Measurements from ENCODE around the gene RAB41.
"Not testable (repeated sequence)": the region's sequence is repeated elsewhere in the genome, so short reads cannot be mapped to it uniquely, and the experiment has no call there.

RAB41 gene

DNA sequence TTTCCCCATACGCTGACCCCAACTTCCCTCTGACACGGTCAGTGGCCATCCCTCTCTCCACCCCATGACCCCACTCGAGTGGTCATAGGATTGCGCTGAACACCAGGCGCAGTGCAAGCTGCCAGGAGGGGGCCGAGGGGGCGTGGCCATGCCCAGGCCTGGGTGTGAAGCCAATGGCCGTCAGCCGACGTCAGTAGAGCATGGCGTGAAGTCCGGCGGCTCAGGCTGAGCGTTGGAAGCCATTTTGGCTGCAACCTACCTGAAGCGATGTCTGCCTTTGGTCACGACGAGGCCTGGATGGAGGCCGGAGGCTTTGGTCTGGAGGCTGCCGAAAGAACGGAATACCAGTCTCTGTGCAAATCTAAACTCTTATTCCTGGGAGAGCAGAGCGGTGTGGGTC lies at the start of gene RAB41:
Gene RAB41 (plus strand): TSS at position 222 of the 400 bp plus-strand sequence. CDS start 46 bp downstream, at position 268.
- no peak for DNase-seq (ENCODE audit: low read depth)
- no peak within 1 kb of the TSS for H3K4me3 ChIP-seq (ENCODE audit: low read depth, low read length)

DNA sequence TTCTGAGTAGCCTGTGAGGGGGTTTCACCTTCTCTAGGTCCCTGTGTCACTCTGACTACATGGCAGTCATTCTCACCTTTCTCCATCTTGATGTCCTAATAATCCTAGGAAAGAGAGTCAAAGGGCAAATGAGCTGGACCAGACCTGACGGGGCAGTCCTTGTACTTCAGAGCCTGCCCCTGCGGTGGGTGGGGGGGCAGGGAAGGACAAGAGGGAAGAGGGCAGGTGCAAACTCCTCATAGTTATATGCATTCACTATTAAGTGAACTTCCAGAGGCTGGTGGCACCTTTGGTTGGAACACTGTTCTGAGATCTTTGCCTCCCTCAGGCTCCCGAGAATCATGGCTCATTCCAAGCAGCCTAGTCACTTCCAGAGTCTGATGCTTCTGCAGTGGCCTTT lies 47.6 kb upstream of the RAB41 start, which contains the start of gene AWAT1:
Gene AWAT1 (plus strand): TSS at position 301 of the 400 bp plus-strand sequence. CDS start 41 bp downstream, at position 342.
- no peak within 1 kb of the TSS for H3K4me3 ChIP-seq (ENCODE audit: low read depth, low read length)
- no peak for DNase-seq (ENCODE audit: low read depth)

DNA sequence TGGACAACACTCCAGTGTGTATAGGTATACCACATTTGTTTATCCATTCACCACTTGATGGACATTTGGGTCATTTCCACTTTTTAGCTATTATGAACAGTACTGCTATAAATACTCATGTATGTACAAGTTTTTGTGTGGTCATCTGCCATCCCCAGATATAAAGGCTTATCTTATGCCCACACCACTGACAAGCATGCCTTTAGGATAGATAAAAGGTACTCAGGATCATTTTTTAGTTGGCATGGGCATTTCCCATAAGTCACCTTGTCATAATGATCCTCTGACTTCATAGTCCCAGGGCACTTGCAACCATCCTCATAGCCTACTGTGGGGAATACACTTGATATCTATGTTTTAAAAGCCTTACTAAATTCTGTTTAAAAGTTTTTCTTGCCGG lies 41.2 kb upstream of the RAB41 start:
- H3K4me3 ChIP-seq (ENCODE audit: low read depth, low read length), result no peak overlapping the region
- DNase-seq (ENCODE audit: low read depth), result no peak

DNA sequence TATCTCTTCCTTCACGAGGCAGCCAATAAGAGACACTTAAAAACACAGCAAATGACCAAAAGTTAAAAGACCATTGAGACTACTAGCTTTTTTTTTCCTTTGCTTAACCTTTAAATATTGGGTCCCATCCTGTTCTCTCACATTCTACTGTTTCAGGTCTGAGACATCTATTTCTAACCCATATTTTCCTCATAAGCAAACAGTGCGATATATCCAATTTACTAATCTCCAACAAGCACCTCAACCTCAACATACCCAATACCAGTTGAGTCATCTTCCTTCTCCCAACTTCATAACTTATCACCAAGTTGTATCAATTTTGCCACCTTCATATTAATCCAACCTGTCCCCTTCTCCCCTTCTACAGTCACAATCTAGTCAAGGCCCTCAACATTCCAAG lies 40.5 kb upstream of the RAB41 start:
- DNase-seq (ENCODE audit: low read depth), result no peak

DNA sequence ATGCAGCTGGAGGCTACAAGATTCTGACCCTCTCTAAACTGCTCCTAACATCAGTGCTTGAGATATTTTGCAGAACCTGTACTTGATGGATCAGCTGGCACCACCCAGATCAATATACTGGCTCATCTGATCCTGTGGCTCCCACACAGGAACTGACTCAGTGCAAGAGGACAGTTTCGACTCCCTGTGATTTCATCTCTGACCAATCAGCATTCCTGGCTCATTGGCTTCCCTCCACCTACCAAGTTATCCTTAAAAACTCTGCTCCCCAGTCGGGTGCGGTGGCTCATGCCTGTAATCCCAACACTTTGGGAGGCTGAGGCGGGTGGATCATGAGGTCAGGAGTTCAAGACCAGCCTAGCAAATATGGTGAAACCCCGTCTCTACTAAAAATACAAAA lies 38.4 kb upstream of the RAB41 start:
- DNase-seq (ENCODE audit: low read depth), result not testable (repeated sequence)

More for the DNA sequence above, 40.5 kb upstream of the RAB41 start:
- H3K4me3 ChIP-seq (ENCODE audit: low read depth, low read length), result no peak overlapping the region

DNA sequence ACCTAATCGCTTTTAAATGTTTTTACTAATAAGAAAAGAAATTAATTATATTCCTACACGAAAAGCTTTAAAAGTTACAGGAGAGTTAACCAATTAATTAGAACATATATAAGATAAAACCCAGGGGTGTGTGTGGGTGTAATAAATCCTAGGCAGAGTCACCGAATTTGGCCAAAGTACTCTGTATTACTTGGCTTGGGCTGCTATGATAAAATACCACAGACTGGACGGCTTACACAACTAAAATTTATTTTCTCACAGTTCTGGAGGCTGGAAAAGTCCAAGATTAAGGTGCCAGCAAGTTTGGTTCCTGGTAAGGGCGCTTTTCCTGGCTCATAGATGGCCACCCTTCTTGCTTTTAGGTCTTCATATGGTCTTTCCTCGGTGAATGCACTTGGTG lies 37.1 kb upstream of the RAB41 start:
- DNase-seq (ENCODE audit: low read depth), result no peak
- no peak overlapping the region for H3K4me3 ChIP-seq (ENCODE audit: low read depth, low read length)

More for the DNA sequence above, 38.4 kb upstream of the RAB41 start:
- not testable (repeated sequence) for H3K4me3 ChIP-seq (ENCODE audit: low read depth, low read length)

DNA sequence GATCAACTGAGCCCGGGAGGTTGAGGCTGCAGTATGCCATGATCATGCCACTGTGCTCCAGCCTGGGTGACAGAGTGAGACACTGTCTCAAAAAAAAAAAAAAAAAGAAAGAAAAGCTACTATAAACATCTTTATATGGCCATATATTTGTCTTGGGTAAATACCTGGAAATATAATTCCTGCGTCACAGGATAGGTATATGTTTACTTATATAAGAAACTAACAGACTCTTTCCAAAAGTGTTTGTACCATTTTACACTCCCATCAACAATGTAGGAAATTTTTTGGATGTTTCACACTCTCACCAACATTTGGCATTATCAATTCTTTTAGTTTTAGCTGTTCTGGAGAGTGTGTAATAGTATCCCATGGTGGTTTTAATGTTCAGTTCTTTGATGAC lies 34.7 kb upstream of the RAB41 start:
- no peak overlapping the region for H3K4me3 ChIP-seq (ENCODE audit: low read depth, low read length)
- DNase-seq (ENCODE audit: low read depth), result no peak

DNA sequence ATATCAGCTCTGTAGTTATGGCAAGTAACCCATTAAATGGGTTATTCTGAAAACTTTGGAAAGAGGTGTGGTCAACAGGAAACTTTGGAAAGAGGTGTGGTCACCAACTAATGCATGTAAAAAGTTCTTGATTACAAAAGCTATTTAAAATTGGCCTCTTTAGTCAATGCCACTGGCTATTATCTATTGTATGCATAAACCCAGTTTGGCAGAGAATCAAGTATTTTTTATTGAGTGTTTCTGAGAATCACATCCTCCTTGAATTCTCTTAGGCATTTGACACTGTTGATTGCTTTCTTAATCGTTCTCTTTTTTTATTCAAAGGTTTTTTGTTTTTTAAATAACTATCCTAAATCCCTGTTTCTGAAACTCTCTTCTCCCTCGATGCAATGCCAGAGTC lies 29.5 kb upstream of the RAB41 start:
- DNase-seq (ENCODE audit: low read depth), result no peak
- H3K4me3 ChIP-seq (ENCODE audit: low read depth, low read length), result no peak overlapping the region

DNA sequence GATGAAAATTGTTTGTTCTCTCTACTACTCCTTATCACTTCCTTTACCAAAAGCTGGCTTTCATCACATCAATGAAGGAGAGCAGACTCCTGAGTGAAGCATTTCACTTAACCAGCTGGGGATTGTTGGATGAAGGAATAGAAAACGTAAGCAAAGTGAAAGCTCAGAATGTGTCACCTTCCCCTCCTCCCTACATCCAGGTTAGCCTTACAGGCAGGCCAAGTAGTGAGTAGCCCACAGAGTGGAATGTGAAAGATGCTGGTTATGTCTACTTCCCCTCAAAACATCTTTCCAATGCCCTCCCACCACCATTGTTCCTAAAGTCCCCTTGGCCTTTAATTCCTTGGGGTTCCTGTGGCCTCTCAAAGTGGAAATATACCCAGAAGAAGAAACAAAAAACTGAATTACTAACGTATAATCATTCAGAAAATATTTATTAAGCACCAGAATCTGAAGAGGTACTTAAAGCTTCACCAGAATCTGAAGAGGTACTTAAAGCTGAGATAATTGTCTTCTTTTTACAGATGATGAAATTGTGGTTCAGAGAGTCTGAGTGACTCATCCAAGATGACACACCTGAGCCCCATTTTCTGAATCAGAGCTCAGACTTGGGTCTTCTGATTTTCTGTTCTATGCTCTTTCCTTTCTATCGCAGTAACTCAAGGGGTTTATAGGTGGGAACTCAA lies 28.5 kb upstream of the RAB41 start:
- H3K4me3 ChIP-seq (ENCODE audit: low read depth, low read length), result no peak overlapping the region
- no peak for DNase-seq (ENCODE audit: low read depth)

DNA sequence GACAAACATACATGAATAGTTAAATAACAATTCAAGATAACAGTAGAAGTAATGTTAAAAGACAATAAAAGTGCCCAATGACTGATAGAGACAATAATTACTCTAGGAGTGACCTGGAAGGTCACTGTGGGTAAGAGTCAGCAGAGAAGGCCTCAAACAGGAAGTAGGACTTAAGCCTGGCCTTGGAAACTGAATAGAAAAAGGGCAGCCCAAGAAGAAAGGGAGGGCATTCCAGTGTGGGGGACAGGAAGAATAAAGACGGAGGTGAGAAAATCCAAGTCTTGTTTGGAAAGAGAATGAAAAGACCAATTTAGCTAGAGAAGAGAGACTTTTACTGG lies 27.9 kb upstream of the RAB41 start:
- no peak overlapping the region for H3K4me3 ChIP-seq (ENCODE audit: low read depth, low read length)
- no peak for DNase-seq (ENCODE audit: low read depth)

DNA sequence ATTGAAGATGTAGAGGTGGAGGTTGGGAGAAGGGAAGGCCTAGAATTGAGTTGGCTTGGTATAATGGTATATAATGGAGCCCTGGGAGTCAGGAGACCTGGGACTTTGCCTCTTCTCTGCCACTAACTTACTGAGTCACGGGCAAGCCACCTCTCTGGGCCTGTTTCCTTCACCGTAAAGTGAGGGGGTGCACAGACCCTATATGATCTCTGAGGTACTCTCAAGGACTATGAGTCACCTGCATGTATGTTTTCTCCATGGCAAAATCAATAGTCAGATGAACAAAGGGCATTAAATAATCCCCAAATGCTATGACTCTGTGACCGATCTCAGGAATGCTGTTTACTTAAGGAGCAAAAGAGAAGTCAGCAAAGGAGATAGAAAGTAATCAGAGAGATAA lies 27.1 kb upstream of the RAB41 start:
- DNase-seq (ENCODE audit: low read depth), result no peak
- no peak overlapping the region for H3K4me3 ChIP-seq (ENCODE audit: low read depth, low read length)

DNA sequence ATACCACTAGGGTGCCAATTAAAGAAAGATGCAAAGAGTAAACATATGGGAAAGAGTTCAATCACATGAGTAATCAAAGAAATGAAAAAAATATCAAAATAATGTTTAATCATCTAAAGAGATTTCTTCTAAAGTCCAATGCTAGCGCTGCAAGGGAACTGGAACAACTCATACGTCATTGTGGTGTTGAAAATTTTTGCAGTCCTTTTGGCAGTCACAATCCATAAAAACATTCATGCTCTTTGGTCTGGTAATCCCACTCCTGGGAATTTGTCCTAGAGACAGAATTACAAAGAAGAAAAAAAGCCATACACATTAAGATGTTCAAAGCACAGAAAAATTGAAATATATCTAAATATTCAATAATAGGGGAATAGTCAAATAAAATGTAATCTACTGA lies 26.5 kb upstream of the RAB41 start:
- no peak overlapping the region for H3K4me3 ChIP-seq (ENCODE audit: low read depth, low read length)
- DNase-seq (ENCODE audit: low read depth), result no peak

DNA sequence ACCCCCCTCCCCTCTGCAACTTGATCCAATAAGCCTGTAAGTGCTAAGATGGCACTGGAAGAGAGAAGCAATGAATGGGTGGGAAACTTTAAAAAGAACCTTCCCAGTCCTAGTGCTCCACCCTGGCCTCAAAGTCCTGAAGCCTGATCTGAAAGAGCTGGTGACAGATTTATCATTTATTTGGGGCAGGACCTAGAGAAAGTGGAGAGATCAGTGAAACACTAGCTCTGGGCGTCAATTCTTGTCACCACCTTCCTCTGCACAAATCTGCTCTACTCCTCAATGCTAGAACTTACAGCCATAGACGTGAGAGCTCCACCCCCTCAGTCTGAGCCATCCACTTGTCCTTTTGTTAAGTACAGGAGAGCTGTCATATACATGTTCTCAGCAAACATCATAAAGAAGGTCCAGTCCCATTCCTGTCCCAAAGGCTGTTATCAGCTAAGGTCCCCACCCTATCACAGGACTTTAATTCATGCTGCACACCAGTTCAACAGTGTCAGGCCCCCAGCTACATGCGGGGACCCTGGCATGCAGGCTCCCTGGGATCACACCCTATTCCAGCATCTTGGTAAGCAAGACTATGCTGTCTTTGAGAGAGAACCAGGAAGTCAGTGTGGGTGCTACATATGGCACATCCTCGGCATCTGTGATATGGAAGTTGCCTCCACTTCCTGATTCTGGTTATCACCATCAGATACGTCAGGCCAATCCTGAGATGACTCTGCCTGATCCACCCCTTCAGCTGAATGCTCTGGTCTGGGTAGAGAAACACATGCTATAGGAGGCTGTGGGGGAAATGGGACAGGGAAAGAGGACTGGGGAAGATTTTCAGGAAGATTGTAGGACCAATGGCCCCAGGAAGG lies 24.3 kb upstream of the RAB41 start:
- no peak for DNase-seq (ENCODE audit: low read depth)

DNA sequence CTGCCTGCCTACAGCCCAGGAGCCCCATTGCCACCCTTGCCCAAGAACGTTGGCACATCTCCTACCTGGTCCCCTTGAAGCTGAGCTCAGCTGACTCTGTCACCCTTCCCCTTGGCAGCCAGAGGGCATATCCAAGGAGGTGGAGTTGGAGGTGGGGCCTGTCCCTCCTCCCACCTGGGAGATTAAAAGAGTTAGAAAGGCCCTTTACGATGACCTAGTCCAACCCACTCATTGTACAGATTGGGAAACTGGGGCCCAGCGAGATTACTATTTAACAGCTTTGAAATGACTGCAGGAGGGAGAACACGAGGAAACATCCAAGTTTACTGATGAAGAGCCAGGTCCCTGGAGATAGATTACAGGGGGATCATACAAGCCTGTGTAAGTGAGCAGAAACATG lies 21.9 kb upstream of the RAB41 start, which contains the start of gene P2RY4:
Gene P2RY4 (minus strand): TSS at position 101 of the 400 bp plus-strand sequence. CDS start 580 bp downstream, outside the sequence.
- no peak for DNase-seq (ENCODE audit: low read depth)
- H3K4me3 ChIP-seq (ENCODE audit: low read depth, low read length), result no peak within 1 kb of the TSS

More for the DNA sequence above, 24.3 kb upstream of the RAB41 start:
- H3K4me3 ChIP-seq (ENCODE audit: low read depth, low read length), result no peak overlapping the region

DNA sequence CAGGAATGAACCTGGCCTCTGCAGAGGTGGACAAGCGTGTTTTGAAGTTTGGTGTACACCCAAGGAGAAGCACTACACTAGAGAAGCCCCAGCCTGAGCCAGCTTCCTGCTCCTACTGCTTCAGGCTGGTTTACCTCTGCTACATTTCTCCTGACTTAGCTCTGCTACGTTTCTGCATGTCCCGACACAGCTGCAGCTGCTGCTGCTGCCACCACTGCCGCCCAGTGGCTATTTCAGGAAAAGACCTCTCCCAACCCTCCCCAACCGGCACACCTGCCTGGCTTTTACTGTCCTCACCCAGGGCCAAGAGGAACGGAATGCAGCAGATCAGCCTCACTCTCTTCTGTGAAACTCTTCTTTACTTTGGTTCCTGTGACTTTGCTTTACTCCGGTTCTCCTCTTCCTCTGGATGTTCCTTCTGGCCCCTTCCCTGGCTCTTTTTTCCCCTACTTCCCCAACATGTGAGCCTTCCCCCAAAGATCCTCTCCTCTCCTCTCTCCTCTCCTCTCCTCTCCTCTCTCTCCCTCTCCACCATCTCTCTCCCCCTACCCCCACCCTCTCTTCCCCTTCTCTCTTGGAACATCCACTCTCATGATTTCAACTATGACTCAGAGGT lies 18.9 kb upstream of the RAB41 start:
- no peak for DNase-seq (ENCODE audit: low read depth)
- no peak overlapping the region for H3K4me3 ChIP-seq (ENCODE audit: low read depth, low read length)

DNA sequence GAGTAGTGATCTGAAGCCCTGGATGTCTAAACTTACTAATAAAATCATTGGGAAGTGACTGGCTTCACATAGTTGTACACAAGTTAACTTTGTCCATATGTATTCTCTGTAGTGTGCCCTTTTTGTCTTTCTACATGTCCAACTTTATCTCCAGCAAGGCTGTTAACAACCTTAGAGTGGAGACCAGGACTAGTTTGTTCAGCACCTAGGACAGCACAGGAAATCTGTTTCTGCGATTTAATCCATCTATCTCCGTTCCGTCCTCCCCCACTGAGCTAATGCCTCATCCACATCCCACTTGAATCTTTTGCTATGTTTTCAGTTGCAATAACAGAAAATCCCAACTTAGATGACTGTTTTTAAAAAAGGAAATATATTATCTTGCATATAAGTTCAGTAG lies 17.2 kb upstream of the RAB41 start:
- no peak overlapping the region for H3K4me3 ChIP-seq (ENCODE audit: low read depth, low read length)
- DNase-seq (ENCODE audit: low read depth), result no peak

DNA sequence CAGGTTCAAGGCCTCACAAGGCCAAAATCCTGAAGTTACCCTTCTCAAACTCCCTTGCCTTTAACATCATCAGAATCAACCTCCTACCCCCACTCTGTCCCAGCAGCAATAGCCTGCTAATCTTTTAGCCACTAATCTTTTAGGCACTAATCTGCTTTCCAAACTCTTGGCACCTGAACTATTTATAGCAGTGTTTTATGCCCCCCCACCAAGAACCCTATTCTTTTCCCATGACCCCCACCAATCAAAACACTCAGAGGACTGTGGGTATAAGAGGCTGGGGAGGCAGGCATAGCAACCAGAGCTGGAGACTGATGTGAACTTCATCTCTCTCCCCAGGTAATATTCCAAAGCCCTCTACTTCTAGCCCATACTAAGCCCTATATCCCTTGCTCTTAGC lies 13.9 kb upstream of the RAB41 start, which contains the start of gene ARR3:
Gene ARR3 (plus strand): TSS at position 301 of the 400 bp plus-strand sequence. CDS start 1,052 bp downstream, outside the sequence.
- no peak for DNase-seq (ENCODE audit: low read depth)
- no peak within 1 kb of the TSS for H3K4me3 ChIP-seq (ENCODE audit: low read depth, low read length)

DNA sequence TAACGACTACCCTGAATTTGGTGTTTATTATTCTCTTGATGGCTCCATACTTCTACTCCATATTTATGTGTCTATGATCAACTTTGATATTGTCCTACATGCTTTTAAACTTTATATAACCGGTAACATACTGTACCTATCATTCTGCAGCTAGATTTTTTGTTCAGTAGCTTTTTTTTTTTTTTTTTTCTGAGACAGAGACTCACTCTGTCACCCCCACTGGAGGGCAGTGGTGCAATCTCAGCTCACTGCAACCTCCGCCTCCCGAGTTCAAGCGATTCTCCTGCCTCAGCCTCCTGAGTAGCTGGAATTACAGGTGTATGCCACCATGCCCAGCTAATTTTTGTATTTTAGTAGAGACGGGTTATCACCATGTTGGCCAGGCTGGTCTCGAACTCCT lies 7.9 kb upstream of the RAB41 start:
- not testable (repeated sequence) for DNase-seq (ENCODE audit: low read depth); H3K4me3 ChIP-seq (ENCODE audit: low read depth, low read length)

DNA sequence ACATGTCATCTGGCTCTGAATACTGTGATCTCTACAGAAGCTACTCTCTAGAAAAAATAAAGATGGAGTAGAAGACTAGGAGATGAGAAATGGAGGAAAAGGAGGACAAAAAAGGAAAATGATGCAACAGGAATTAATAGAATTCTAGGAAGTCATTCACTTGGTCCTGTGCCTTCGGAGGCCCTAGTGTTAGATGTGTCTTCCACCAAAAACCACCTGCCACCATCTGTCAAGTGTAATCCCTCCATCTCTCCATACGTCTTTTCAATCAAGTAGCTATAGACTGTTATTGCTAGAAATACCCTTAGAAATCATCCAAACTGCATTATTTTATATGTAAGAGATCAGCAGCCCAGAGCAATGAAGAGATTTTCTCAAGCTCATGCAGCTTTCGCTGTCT lies 2.9 kb upstream of the RAB41 start:
- DNase-seq (ENCODE audit: low read depth), result no peak
- no peak overlapping the region for H3K4me3 ChIP-seq (ENCODE audit: low read depth, low read length)

DNA sequence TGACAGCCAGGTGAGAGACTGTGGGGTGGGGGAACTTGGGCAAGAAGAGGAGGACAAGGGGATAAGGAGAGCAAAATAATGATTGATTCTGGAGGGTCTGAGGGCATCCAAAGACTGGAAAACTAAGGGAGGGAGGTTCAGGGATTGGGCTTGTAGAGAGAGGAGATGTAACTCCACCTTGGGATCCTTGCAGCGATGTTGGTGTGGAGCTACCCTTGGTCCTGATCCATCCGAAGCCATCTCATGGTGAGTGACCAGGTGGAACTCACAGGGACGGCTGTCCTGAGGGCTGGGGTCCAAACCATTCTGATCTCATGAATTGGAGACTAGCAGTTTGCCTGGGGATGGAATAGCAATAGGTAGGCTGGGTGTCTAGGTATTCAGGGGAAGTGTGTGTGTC lies 1.4 kb upstream of the RAB41 start:
- H3K4me3 ChIP-seq (ENCODE audit: low read depth, low read length), result no peak overlapping the region
- no peak for DNase-seq (ENCODE audit: low read depth)
